Measurements from ENCODE around the gene MARK1.
"Not testable (repeated sequence)": the region's sequence is repeated elsewhere in the genome, so short reads cannot be mapped to it uniquely, and the experiment has no call there.

The MARK1 gene

DNA sequence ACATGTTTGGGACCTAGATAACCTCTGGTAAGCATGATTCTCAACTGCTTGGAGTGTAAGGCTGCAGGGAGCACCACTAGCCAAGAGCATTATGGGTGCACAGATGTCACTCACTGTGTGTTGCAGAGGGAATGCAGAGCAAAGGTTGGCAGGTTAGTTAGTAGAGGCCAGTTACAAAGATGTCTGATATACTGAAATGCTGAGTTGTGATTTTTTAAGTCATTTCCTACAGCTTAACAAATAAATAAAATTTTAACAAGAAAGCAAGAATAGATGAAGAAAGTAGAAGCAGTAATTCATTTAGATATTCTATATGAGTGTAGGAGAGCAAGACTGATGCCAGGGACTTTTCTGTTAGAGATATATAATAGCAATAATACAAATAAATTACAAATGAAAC, 64.8 kb downstream of the MARK1 start:
- no peaks in the 10 kb centered on the region for H3K27me3 ChIP-seq (ENCODE audit: insufficient read depth, low read length, poor library complexity)
- H3K4me3 ChIP-seq (ENCODE audit: low read depth in 1 of 2, low read length in 2 of 2) = no peak overlapping the region
- H4K20me1 ChIP-seq (ENCODE audit: insufficient read depth, low read length) = no peaks in the 10 kb centered on the region
- H2AFZ ChIP-seq (ENCODE audit: low read depth, low read length) = no peak overlapping the region
- TF ChIP-seq, protein P1, sequence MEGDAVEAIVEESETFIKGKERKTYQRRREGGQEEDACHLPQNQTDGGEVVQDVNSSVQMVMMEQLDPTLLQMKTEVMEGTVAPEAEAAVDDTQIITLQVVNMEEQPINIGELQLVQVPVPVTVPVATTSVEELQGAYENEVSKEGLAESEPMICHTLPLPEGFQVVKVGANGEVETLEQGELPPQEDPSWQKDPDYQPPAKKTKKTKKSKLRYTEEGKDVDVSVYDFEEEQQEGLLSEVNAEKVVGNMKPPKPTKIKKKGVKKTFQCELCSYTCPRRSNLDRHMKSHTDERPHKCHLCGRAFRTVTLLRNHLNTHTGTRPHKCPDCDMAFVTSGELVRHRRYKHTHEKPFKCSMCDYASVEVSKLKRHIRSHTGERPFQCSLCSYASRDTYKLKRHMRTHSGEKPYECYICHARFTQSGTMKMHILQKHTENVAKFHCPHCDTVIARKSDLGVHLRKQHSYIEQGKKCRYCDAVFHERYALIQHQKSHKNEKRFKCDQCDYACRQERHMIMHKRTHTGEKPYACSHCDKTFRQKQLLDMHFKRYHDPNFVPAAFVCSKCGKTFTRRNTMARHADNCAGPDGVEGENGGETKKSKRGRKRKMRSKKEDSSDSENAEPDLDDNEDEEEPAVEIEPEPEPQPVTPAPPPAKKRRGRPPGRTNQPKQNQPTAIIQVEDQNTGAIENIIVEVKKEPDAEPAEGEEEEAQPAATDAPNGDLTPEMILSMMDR (IDR thresholded peaks at IDR 0.05; ENCODE audit: borderline replicate concordance, extremely low read depth, low read length, poor library complexity, severe bottlenecking) = no peak
- H3K9me3 ChIP-seq (ENCODE audit: insufficient read depth, low read length, severe bottlenecking) = no peaks in the 10 kb centered on the region
- no peak for ATAC-seq (ENCODE audit: insufficient read depth, low read depth)
- no peak for DNase-seq
- H3K36me3 ChIP-seq (ENCODE audit: insufficient read depth, low read length) = no peaks in the 10 kb centered on the region
- H3K4me2 ChIP-seq (ENCODE audit: insufficient read depth, low read length) = no peak overlapping the region
- no peak overlapping the region for H3K27ac ChIP-seq (ENCODE audit: low read length)
- H3K4me1 ChIP-seq (ENCODE audit: insufficient read depth, low read length) = no peaks in the 10 kb centered on the region
- no peak overlapping the region for H3K9ac ChIP-seq (ENCODE audit: low read depth, low read length)
- H3K79me2 ChIP-seq (ENCODE audit: insufficient read depth, low read length) = no peaks in the 10 kb centered on the region

DNA sequence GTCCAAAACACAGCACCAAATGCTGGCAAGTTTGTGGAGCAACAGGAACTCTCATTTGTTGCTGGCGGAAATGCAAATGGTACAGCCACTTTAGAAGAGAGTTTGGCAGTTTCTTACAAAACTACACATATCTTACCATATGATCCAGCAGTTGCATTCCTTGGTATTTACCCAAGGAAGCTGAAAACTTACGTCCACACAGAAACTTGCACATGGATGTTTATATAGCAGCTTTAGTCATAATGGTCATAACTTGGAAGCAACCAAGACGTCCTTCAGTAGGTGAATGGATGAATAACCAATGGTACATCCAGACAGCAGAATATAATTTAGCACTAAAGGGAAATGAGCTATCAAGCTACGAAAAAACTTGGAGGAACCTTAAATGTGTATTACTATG, 66.4 kb downstream of the MARK1 start:
- Histone ChIP-seq H3K36me3 (ENCODE audit: insufficient read depth, low read length) (no peaks in the 10 kb centered on the region), H3K79me2 (ENCODE audit: insufficient read depth, low read length) (no peaks in the 10 kb centered on the region), H3K4me2 (ENCODE audit: insufficient read depth, low read length) (no peak overlapping the region), H3K9me3 (ENCODE audit: insufficient read depth, low read length, severe bottlenecking) (no peaks in the 10 kb centered on the region), H3K27ac (ENCODE audit: low read length) (no peak overlapping the region), H3K4me3 (ENCODE audit: low read depth in 1 of 2, low read length in 2 of 2) (no peak overlapping the region), H3K9ac (ENCODE audit: low read depth, low read length) (no peak overlapping the region), H4K20me1 (ENCODE audit: insufficient read depth, low read length) (no peaks in the 10 kb centered on the region), H3K27me3 (ENCODE audit: insufficient read depth, low read length, poor library complexity) (no peaks in the 10 kb centered on the region), H3K4me1 (ENCODE audit: insufficient read depth, low read length) (no peaks in the 10 kb centered on the region), H2AFZ (ENCODE audit: low read depth, low read length) (no peak overlapping the region)
- TF ChIP-seq, protein P1 (IDR thresholded peaks at IDR 0.05; ENCODE audit: borderline replicate concordance, extremely low read depth, low read length, poor library complexity, severe bottlenecking) = no peak
- no peak for TF ChIP-seq EZH2 (IDR thresholded peaks at IDR 0.05; ENCODE audit: borderline replicate concordance, low read depth, low read length, severe bottlenecking)
- DNase-seq = no peak
- no peak for ATAC-seq (ENCODE audit: insufficient read depth, low read depth)

DNA sequence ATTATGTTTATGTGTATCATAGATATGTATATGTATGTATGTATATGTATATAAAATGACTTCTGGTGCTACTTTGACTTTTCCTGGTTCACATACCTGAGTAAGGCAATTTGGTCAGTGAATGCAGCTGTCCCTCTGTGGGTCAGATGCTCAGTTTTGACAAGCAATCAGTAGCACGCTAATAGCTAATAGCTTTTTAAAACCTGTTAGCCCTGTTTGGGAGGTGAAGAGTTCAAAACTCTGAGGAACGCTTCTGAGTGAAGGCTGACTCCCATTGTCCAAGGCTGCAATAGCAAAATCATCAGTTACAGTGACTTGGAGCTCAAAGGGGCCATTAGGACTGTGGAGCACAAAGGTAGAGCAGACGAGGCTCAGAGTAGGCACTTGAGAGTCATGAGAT, 67.2 kb downstream of the MARK1 start:
- Histone ChIP-seq H3K9ac (ENCODE audit: low read depth, low read length) (no peak overlapping the region), H3K79me2 (ENCODE audit: insufficient read depth, low read length) (no peaks in the 10 kb centered on the region), H2AFZ (ENCODE audit: low read depth, low read length) (no peak overlapping the region), H3K36me3 (ENCODE audit: insufficient read depth, low read length) (no peaks in the 10 kb centered on the region), H3K9me3 (ENCODE audit: insufficient read depth, low read length, severe bottlenecking) (no peaks in the 10 kb centered on the region), H3K27me3 (ENCODE audit: insufficient read depth, low read length, poor library complexity) (no peaks in the 10 kb centered on the region), H3K4me3 (ENCODE audit: low read depth in 1 of 2, low read length in 2 of 2) (no peak overlapping the region), H3K4me2 (ENCODE audit: insufficient read depth, low read length) (no peak overlapping the region), H3K4me1 (ENCODE audit: insufficient read depth, low read length) (no peaks in the 10 kb centered on the region), H3K27ac (ENCODE audit: low read length) (no peak overlapping the region), H4K20me1 (ENCODE audit: insufficient read depth, low read length) (no peaks in the 10 kb centered on the region)
- ATAC-seq (ENCODE audit: insufficient read depth, low read depth) (no peak), DNase-seq (no peak)
- TF ChIP-seq EZH2 (IDR thresholded peaks at IDR 0.05; ENCODE audit: borderline replicate concordance, low read depth, low read length, severe bottlenecking) = no peak
- TF ChIP-seq, protein P1 (IDR thresholded peaks at IDR 0.05; ENCODE audit: borderline replicate concordance, extremely low read depth, low read length, poor library complexity, severe bottlenecking) = no peak

DNA sequence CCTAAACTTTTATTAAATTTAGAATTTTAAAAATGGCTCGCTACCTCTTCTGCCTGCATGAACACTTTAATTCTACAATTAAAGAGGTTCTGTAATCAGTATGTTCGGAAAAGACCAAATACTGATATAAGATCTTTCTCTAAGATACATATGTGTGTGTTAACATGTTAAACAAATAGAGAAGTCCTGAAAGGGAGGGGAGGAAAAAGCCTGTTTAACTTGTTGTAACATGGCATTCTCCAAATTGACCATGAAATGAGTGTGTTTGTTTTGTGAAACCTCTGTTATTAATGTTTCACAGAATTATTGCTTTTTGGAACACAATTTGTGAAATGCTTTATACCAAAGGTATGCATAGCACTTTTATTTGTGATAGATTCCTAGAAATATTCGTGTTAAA, 77.0 kb downstream of the MARK1 start:
- ATAC-seq (ENCODE audit: insufficient read depth, low read depth) (no peak), DNase-seq (no peak)
- no peaks in the 10 kb centered on the region for H4K20me1 ChIP-seq (ENCODE audit: insufficient read depth, low read length)
- no peaks in the 10 kb centered on the region for H3K79me2 ChIP-seq (ENCODE audit: insufficient read depth, low read length)
- no peaks in the 10 kb centered on the region for H3K27me3 ChIP-seq (ENCODE audit: insufficient read depth, low read length, poor library complexity)
- no peaks in the 10 kb centered on the region for H3K4me1 ChIP-seq (ENCODE audit: insufficient read depth, low read length)
- no peak overlapping the region for H3K4me2 ChIP-seq (ENCODE audit: insufficient read depth, low read length)
- no peak overlapping the region for H3K4me3 ChIP-seq (ENCODE audit: low read depth in 1 of 2, low read length in 2 of 2)
- H3K36me3 ChIP-seq (ENCODE audit: insufficient read depth, low read length) = no peaks in the 10 kb centered on the region
- H2AFZ ChIP-seq (ENCODE audit: low read depth, low read length) = no peak overlapping the region
- H3K9me3 ChIP-seq (ENCODE audit: insufficient read depth, low read length, severe bottlenecking) = no peaks in the 10 kb centered on the region
- H3K27ac ChIP-seq (ENCODE audit: low read length) = no peak overlapping the region
- no peak for TF ChIP-seq EZH2 (IDR thresholded peaks at IDR 0.05; ENCODE audit: borderline replicate concordance, low read depth, low read length, severe bottlenecking)
- TF ChIP-seq, protein P1 (IDR thresholded peaks at IDR 0.05; ENCODE audit: borderline replicate concordance, extremely low read depth, low read length, poor library complexity, severe bottlenecking) = no peak
- no peak overlapping the region for H3K9ac ChIP-seq (ENCODE audit: low read depth, low read length)

DNA sequence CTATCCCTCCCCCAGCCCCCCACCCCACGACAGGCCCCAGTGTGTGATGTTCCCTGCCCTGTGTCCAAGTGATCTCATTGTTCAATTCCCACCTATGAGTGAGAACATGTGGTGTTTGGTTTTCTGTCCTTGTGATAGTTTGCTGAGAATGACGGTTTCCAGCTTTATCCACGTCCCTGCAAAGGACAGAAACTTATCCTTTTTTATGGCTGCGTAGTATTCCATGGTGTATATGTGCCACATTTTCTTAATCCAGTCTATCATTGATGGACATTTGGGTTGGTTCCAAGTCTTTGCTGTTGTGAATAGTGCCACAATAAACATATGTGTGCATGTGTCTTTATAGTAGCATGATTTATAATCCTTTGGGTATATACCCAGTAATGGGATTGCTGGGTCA, 77.7 kb downstream of the MARK1 start:
- not testable (repeated sequence) for H4K20me1 ChIP-seq (ENCODE audit: insufficient read depth, low read length); H3K27ac ChIP-seq (ENCODE audit: low read length); DNase-seq; H3K9ac ChIP-seq (ENCODE audit: low read depth, low read length); H3K79me2 ChIP-seq (ENCODE audit: insufficient read depth, low read length); H3K36me3 ChIP-seq (ENCODE audit: insufficient read depth, low read length); H3K4me3 ChIP-seq (ENCODE audit: low read depth in 1 of 2, low read length in 2 of 2); ATAC-seq (ENCODE audit: insufficient read depth, low read depth); H3K4me2 ChIP-seq (ENCODE audit: insufficient read depth, low read length); H3K4me1 ChIP-seq (ENCODE audit: insufficient read depth, low read length); H3K9me3 ChIP-seq (ENCODE audit: insufficient read depth, low read length, severe bottlenecking); H3K27me3 ChIP-seq (ENCODE audit: insufficient read depth, low read length, poor library complexity); H2AFZ ChIP-seq (ENCODE audit: low read depth, low read length)

Measured in DND-41 (cell line).